B cell (primary cell): Measurements from ENCODE around the gene IVL.

Experiments
- EZH2 ChIP-seq: IDR thresholded peaks from 2 replicates; pipeline ENCODE4 v1.6.1; 2012; ENCODE audit warnings: borderline replicate concordance, low read depth, mild to moderate bottlenecking, moderate library complexity, low read length; ENCODE audit not compliant: insufficient read depth, poor library complexity, severe bottlenecking
- TF ChIP-seq, protein P1 (sequence below): fragments of 200-600 bp; IDR thresholded peaks from one replicate; pipeline ENCODE4 v1.8.0; 2022; ENCODE audit warnings: antibody characterized with exemption, mild to moderate bottlenecking

DNA sequence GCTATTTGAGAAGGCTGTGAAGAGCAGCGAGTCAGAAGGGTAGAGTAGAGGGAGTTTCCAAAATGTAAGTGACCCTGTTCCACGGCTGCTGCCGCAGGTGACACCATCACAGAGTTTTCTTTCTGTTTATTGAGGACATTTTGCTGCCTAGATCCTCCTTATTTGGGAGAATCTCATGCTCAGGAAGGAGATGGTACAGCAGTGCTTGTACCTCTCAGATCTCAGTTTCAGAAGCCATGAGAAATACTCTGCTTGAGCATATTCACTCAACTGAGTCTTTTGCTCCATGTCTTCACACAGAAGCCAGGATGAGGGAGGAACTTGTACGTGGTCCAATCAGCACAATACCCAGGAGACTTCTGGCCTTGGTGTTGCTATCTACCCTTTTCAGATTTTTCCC is 47.0 kb upstream of the IVL start:
- TF ChIP-seq, protein P1, sequence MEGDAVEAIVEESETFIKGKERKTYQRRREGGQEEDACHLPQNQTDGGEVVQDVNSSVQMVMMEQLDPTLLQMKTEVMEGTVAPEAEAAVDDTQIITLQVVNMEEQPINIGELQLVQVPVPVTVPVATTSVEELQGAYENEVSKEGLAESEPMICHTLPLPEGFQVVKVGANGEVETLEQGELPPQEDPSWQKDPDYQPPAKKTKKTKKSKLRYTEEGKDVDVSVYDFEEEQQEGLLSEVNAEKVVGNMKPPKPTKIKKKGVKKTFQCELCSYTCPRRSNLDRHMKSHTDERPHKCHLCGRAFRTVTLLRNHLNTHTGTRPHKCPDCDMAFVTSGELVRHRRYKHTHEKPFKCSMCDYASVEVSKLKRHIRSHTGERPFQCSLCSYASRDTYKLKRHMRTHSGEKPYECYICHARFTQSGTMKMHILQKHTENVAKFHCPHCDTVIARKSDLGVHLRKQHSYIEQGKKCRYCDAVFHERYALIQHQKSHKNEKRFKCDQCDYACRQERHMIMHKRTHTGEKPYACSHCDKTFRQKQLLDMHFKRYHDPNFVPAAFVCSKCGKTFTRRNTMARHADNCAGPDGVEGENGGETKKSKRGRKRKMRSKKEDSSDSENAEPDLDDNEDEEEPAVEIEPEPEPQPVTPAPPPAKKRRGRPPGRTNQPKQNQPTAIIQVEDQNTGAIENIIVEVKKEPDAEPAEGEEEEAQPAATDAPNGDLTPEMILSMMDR: no peak
- no peak for TF ChIP-seq EZH2
